Immature natural killer cell (primary cell): ENCODE results near the gene KLHL22. TPM values are rescaled to one million over a fixed set of nuclear protein-coding genes. Genes with fewer than 3 reads are reported as not detected.
"Not testable (repeated sequence)": the region's sequence is repeated elsewhere in the genome, so short reads cannot be mapped to it uniquely, and the experiment has no call there.

Experiments
- DNase-seq, 3 donors: peaks; one replicate each; pipeline ENCODE4 v3.0.0; 2022; ENCODE audit warnings: mixed read lengths in 1 of 3
- H3K27ac Mint-ChIP-seq, 6 donors: one replicate each; pipeline ENCODE4 v1.8.0; 2020; ENCODE audit warnings: mixed read lengths in 6 of 6, mild to moderate bottlenecking in 5 of 6, inconsistent platforms in 4 of 6, moderate library complexity in 3 of 6
- H3K27me3 Mint-ChIP-seq, 3 donors: one replicate each; pipeline ENCODE4 v1.8.0; 2020 to 2021; ENCODE audit warnings: low read depth in 3 of 3, mild to moderate bottlenecking in 3 of 3, mixed read lengths in 3 of 3, moderate library complexity in 3 of 3, inconsistent platforms in 1 of 3
- H3K36me3 Mint-ChIP-seq, 3 donors: one replicate each; pipeline ENCODE4 v1.8.0; 2020; ENCODE audit warnings: mixed read lengths in 3 of 3, inconsistent platforms in 2 of 3, mild to moderate bottlenecking in 2 of 3
- H3K4me1 Mint-ChIP-seq, 2 donors: one replicate each; pipeline ENCODE4 v1.8.0; 2020; ENCODE audit warnings: inconsistent platforms in 2 of 2, mild to moderate bottlenecking in 2 of 2, mixed read lengths in 2 of 2, moderate library complexity in 1 of 2
- H3K4me3 Mint-ChIP-seq, 5 donors: one replicate each; pipeline ENCODE4 v1.8.0; 2020; ENCODE audit warnings: mild to moderate bottlenecking in 5 of 5, mixed read lengths in 5 of 5, inconsistent platforms in 3 of 5, moderate library complexity in 3 of 5
- H3K9me3 Mint-ChIP-seq, 6 donors: one replicate each; pipeline ENCODE4 v1.8.0; 2020; ENCODE audit warnings: mild to moderate bottlenecking in 6 of 6, mixed read lengths in 6 of 6, inconsistent platforms in 4 of 6, moderate library complexity in 3 of 6
- polyA plus RNA-seq, 3 donors: library from polyadenylated mRNA; unstranded; fragments of 300-500 nt; fragmentation: Illumina TruSeq; gene quantifications; one replicate each; pipeline ENCODE4 v1.2.3, GENCODE V29; 2021

Gene KLHL22
- polyA plus RNA-seq, 3 donors from 2014 or later, result 12.8 to 26.3 (median 26.1) TPM

GRCh38 chr22:20506543-20507252 is 11.1 kb upstream of the KLHL22 start:
- DNase-seq, result no peak
- Mint-ChIP-seq H3K4me3 (peak overlapping the region; percentile 91 to 99 (median 94)), H3K36me3 (peaks cover 0 to 3% (median 0%) of the 10 kb centered on the region in 3 donors), H3K27me3 (peaks cover 0 to 10% (median 6%) of the 10 kb centered on the region in 3 donors), H3K9me3 (no peaks in the 10 kb centered on the region), H3K27ac (peak overlapping the region; percentile 92 to 100 (median 96)), H3K4me1 (peaks cover 47 to 49% of the 10 kb centered on the region in 2 donors)

GRCh38 chr22:20504293-20504922 is 8.8 kb upstream of the KLHL22 start:
- Mint-ChIP-seq H3K27me3 (peaks cover 0 to 10% (median 4%) of the 10 kb centered on the region in 3 donors), H3K4me1 (peaks cover 24 to 26% of the 10 kb centered on the region in 2 donors)
- DNase-seq, H3K9me3 Mint-ChIP-seq, H3K4me3 Mint-ChIP-seq, H3K27ac Mint-ChIP-seq, H3K36me3 Mint-ChIP-seq: not testable (repeated sequence)

- Mint-ChIP-seq H3K36me3 (peaks cover 0 to 5% (median 3%) of the 10 kb centered on the region in 3 donors), H3K4me3 (no peak overlapping the region), H3K9me3 (no peaks in the 10 kb centered on the region), H3K27me3 (peaks cover 0 to 10% (median 4%) of the 10 kb centered on the region in 3 donors), H3K27ac (no peak overlapping the region), H3K4me1 (peaks cover 18 to 20% of the 10 kb centered on the region in 2 donors)
- DNase-seq, result no peak
These were observed 8.2 kb upstream of the KLHL22 start for GRCh38 chr22:20503816-20504215.

GRCh38 chr22:20499769-20500168 is 4.2 kb upstream of the KLHL22 start:
- no peak overlapping the region for H3K4me3 Mint-ChIP-seq
- H3K9me3 Mint-ChIP-seq, result no peaks in the 10 kb centered on the region
- peaks cover 0 to 3% (median 2%) of the 10 kb centered on the region in 3 donors for H3K27me3 Mint-ChIP-seq
- H3K4me1 Mint-ChIP-seq, result peaks cover 6 to 8% of the 10 kb centered on the region in 2 donors
- no peak overlapping the region for H3K27ac Mint-ChIP-seq
- DNase-seq, result no peak
- peaks cover 0 to 5% (median 3%) of the 10 kb centered on the region in 3 donors for H3K36me3 Mint-ChIP-seq

- H3K4me3 Mint-ChIP-seq, result no peak overlapping the region
- H3K27ac Mint-ChIP-seq, result no peak overlapping the region
- H3K27me3 Mint-ChIP-seq, result peaks cover 0 to 3% (median 2%) of the 10 kb centered on the region in 3 donors
- no peaks in the 10 kb centered on the region for H3K9me3 Mint-ChIP-seq
- H3K4me1 Mint-ChIP-seq, result peaks cover 12 to 14% of the 10 kb centered on the region in 2 donors
- peaks cover 0 to 5% (median 3%) of the 10 kb centered on the region in 3 donors for H3K36me3 Mint-ChIP-seq
- DNase-seq, result no peak
These were observed 3.3 kb upstream of the KLHL22 start for GRCh38 chr22:20498913-20499312.

- Mint-ChIP-seq H3K27me3 (peaks cover 0 to 3% (median 2%) of the 10 kb centered on the region in 3 donors), H3K4me3 (peak overlapping the region in 1 of 5 donors; percentile 7), H3K27ac (peak overlapping the region in 2 of 6 donors; percentile 0 to 43), H3K9me3 (no peaks in the 10 kb centered on the region), H3K36me3 (peaks cover 0 to 5% (median 3%) of the 10 kb centered on the region in 3 donors), H3K4me1 (peaks cover 18 to 19% of the 10 kb centered on the region in 2 donors)
- no peak for DNase-seq
These were observed 1.8 kb upstream of the KLHL22 start for GRCh38 chr22:20497426-20497825.

GRCh38 chr22:20495861-20496681 is 476 bp upstream of the KLHL22 start:
- Mint-ChIP-seq H3K4me3 (peak overlapping the region; percentile 87 to 95 (median 95)), H3K9me3 (no peaks in the 10 kb centered on the region), H3K36me3 (peaks cover 0 to 1% (median 0%) of the 10 kb centered on the region in 3 donors), H3K27me3 (peaks cover 0 to 3% (median 0%) of the 10 kb centered on the region in 3 donors), H3K27ac (peak overlapping the region; percentile 88 to 98 (median 94)), H3K4me1 (peaks cover 24 to 26% of the 10 kb centered on the region in 2 donors)
- peak; percentile 93 for DNase-seq

- Mint-ChIP-seq H3K4me3 (no peak overlapping the region), H3K9me3 (no peaks in the 10 kb centered on the region), H3K27me3 (no peaks in the 10 kb centered on the region), H3K27ac (no peak overlapping the region), H3K4me1 (peaks cover 32 to 40% of the 10 kb centered on the region in 2 donors), H3K36me3 (peaks cover 0 to 5% (median 0%) of the 10 kb centered on the region in 3 donors)
- DNase-seq, result no peak
These were observed 4.2 kb downstream of the KLHL22 start for GRCh38 chr22:20491346-20491745.

- no peak for DNase-seq
- peaks cover 0 to 5% (median 0%) of the 10 kb centered on the region in 3 donors for H3K36me3 Mint-ChIP-seq
- H3K27me3 Mint-ChIP-seq, result no peaks in the 10 kb centered on the region
- H3K27ac Mint-ChIP-seq, result peak overlapping the region in 1 of 6 donors; percentile 22
- no peak overlapping the region for H3K4me3 Mint-ChIP-seq
- H3K9me3 Mint-ChIP-seq, result no peaks in the 10 kb centered on the region
- peaks cover 30 to 40% of the 10 kb centered on the region in 2 donors for H3K4me1 Mint-ChIP-seq
These were observed 4.7 kb downstream of the KLHL22 start for GRCh38 chr22:20490941-20491307.

- DNase-seq, result no peak
- Mint-ChIP-seq H3K27ac (peak overlapping the region in 2 of 6 donors; percentile 23 to 30), H3K36me3 (peaks cover 0 to 5% (median under 1%) of the 10 kb centered on the region in 3 donors), H3K4me3 (no peak overlapping the region), H3K9me3 (no peaks in the 10 kb centered on the region), H3K4me1 (peaks cover 29 to 40% of the 10 kb centered on the region in 2 donors), H3K27me3 (no peaks in the 10 kb centered on the region)
These were observed 5.2 kb downstream of the KLHL22 start for GRCh38 chr22:20490183-20490940.

GRCh38 chr22:20488946-20489345 is 6.6 kb downstream of the KLHL22 start:
- Mint-ChIP-seq H3K27me3 (peaks cover 0 to 2% (median 0%) of the 10 kb centered on the region in 3 donors), H3K4me1 (peaks cover 23 to 33% of the 10 kb centered on the region in 2 donors), H3K9me3 (no peaks in the 10 kb centered on the region), H3K4me3 (no peak overlapping the region), H3K27ac (peak overlapping the region in 1 of 6 donors; percentile 18), H3K36me3 (peaks cover 0 to 9% (median 4%) of the 10 kb centered on the region in 3 donors)
- DNase-seq, result no peak

- Mint-ChIP-seq H3K4me1 (peaks cover 18 to 28% of the 10 kb centered on the region in 2 donors), H3K9me3 (no peaks in the 10 kb centered on the region), H3K36me3 (peaks cover 0 to 17% (median 10%) of the 10 kb centered on the region in 3 donors), H3K27me3 (peaks cover 0 to 2% (median 0%) of the 10 kb centered on the region in 3 donors), H3K4me3 (no peak overlapping the region), H3K27ac (peak overlapping the region in 1 of 6 donors; percentile 30)
- DNase-seq, result no peak
These were observed 7.9 kb downstream of the KLHL22 start for GRCh38 chr22:20487715-20488114.

- DNase-seq, result no peak
- no peak overlapping the region for H3K4me3 Mint-ChIP-seq
- peaks cover 14 to 19% of the 10 kb centered on the region in 2 donors for H3K4me1 Mint-ChIP-seq
- peaks cover 0 to 17% (median 10%) of the 10 kb centered on the region in 3 donors for H3K36me3 Mint-ChIP-seq
- peak overlapping the region in 2 of 6 donors; percentile 17 to 30 for H3K27ac Mint-ChIP-seq
- H3K9me3 Mint-ChIP-seq, result no peaks in the 10 kb centered on the region
- peaks cover 0 to 2% (median 0%) of the 10 kb centered on the region in 3 donors for H3K27me3 Mint-ChIP-seq
These were observed 9.4 kb downstream of the KLHL22 start for GRCh38 chr22:20486229-20486628.
